ENCODE results near the gene OR9A2.

OR9A2 gene

GRCh38 chr7:143043391-143043790 lies 16.5 kb upstream of the OR9A2 start:
- no peak for TF ChIP-seq CTCF (IDR thresholded peaks at IDR 0.05; ENCODE audit: low read length, missing control alignments)
- DNase-seq (ENCODE audit: low read depth), result peak; percentile 40
- H3K4me3 ChIP-seq (replicated peaks; ENCODE audit: low read depth, low read length), result no peak overlapping the region

- no peak for TF ChIP-seq CTCF (IDR thresholded peaks at IDR 0.05; ENCODE audit: low read length, missing control alignments)
- no peak for DNase-seq (ENCODE audit: low read depth)
- H3K4me3 ChIP-seq (replicated peaks; ENCODE audit: low read depth, low read length), result no peak overlapping the region
These were observed 15.9 kb upstream of the OR9A2 start for GRCh38 chr7:143042790-143043271.

GRCh38 chr7:143042159-143042789 lies 15.3 kb upstream of the OR9A2 start:
- no peak for TF ChIP-seq CTCF (IDR thresholded peaks at IDR 0.05; ENCODE audit: low read length, missing control alignments)
- DNase-seq (ENCODE audit: low read depth), result no peak

GRCh38 chr7:143041346-143041745 lies 14.4 kb upstream of the OR9A2 start:
- no peak overlapping the region for H3K4me3 ChIP-seq (replicated peaks; ENCODE audit: low read depth, low read length)
- no peak for DNase-seq (ENCODE audit: low read depth)
- TF ChIP-seq CTCF (IDR thresholded peaks at IDR 0.05; ENCODE audit: low read length, missing control alignments), result no peak

More at GRCh38 chr7:143042159-143042789, 15.3 kb upstream of the OR9A2 start:
- no peak overlapping the region for H3K4me3 ChIP-seq (replicated peaks; ENCODE audit: low read depth, low read length)

GRCh38 chr7:143040209-143040715 lies 13.3 kb upstream of the OR9A2 start:
- TF ChIP-seq CTCF (IDR thresholded peaks at IDR 0.05; ENCODE audit: low read length, missing control alignments), result no peak
- no peak for DNase-seq (ENCODE audit: low read depth)
- H3K4me3 ChIP-seq (replicated peaks; ENCODE audit: low read depth, low read length), result no peak overlapping the region

GRCh38 chr7:143038635-143039034 lies 11.7 kb upstream of the OR9A2 start:
- DNase-seq (ENCODE audit: low read depth), result no peak
- TF ChIP-seq CTCF (IDR thresholded peaks at IDR 0.05; ENCODE audit: low read length, missing control alignments), result no peak
- H3K4me3 ChIP-seq (replicated peaks; ENCODE audit: low read depth, low read length), result no peak overlapping the region

- no peak for TF ChIP-seq CTCF (IDR thresholded peaks at IDR 0.05; ENCODE audit: low read length, missing control alignments)
- DNase-seq (ENCODE audit: low read depth), result no peak
- no peak overlapping the region for H3K4me3 ChIP-seq (replicated peaks; ENCODE audit: low read depth, low read length)
These were observed 751 bp upstream of the OR9A2 start for GRCh38 chr7:143027683-143028082.

Data from fibroblast of pulmonary artery (primary cell).